Liver (tissue), 9 donors: ENCODE results near the gene KCNMB1. TPM values are rescaled to one million over a fixed set of nuclear protein-coding genes. Genes with fewer than 3 reads are reported as not detected.

Experiments used
- DNase-seq: peaks from one replicate; pipeline ENCODE4 v3.0.0-alpha.2; 2017; ENCODE audit warnings: low spot score
- H3K27ac ChIP-seq, 2 donors: one replicate each; pipeline ENCODE4 v1.7.0; 2013; ENCODE audit warnings: inconsistent platforms in 2 of 2, low read length in 2 of 2, control low read depth in 1 of 2, low read depth in 1 of 2, mild to moderate bottlenecking in 1 of 2
- H3K27me3 ChIP-seq, 4 donors: one replicate each; pipeline versions ENCODE4 v1.6.1 to v1.7.0; 2013; ENCODE audit warnings: low read length in 3 of 4, inconsistent platforms in 1 of 4, mild to moderate bottlenecking in 1 of 4, moderate library complexity in 1 of 4; ENCODE audit not compliant: control insufficient read depth in 4 of 4, insufficient read depth in 4 of 4
- H3K36me3 ChIP-seq, 4 donors: one replicate each; pipeline versions ENCODE4 v1.6.1 to v1.7.0; 2013; ENCODE audit warnings: low read length in 3 of 4, mild to moderate bottlenecking in 3 of 4, low read depth in 1 of 4, moderate library complexity in 1 of 4; ENCODE audit not compliant: control insufficient read depth in 4 of 4, insufficient read depth in 3 of 4
- H3K4me1 ChIP-seq, 4 donors: one replicate each; pipeline versions ENCODE4 v1.6.1 to v1.7.0; 2013; ENCODE audit warnings: low read length in 3 of 4, mild to moderate bottlenecking in 3 of 4, moderate library complexity in 1 of 4; ENCODE audit not compliant: control insufficient read depth in 4 of 4, insufficient read depth in 4 of 4
- H3K4me3 ChIP-seq, 3 donors: one replicate each; pipeline versions ENCODE4 v1.6.1 to v1.7.0; 2013; ENCODE audit warnings: low read length in 3 of 3, control low read depth in 1 of 3, low read depth in 1 of 3, mild to moderate bottlenecking in 1 of 3
- H3K9ac ChIP-seq, 2 donors: one replicate each; pipeline ENCODE4 v1.7.0; 2013; ENCODE audit warnings: low read length in 2 of 2, mild to moderate bottlenecking in 2 of 2, moderate library complexity in 2 of 2, control low read depth in 1 of 2, low read depth in 1 of 2
- H3K9me3 ChIP-seq, 4 donors: one replicate each; pipeline versions ENCODE4 v1.6.1 to v1.7.0; 2013; ENCODE audit warnings: low read length in 3 of 4; ENCODE audit not compliant: control insufficient read depth in 4 of 4
- EGR1 ChIP-seq, 2 donors: IDR thresholded peaks; 2 replicates each; pipeline ENCODE4 v1.6.1; 2016 to 2018; ENCODE audit warnings: antibody characterized with exemption in 2 of 2, low read depth in 2 of 2
- FOXA1 ChIP-seq: IDR thresholded peaks from 2 replicates; pipeline ENCODE4 v1.6.1; 2016; ENCODE audit warnings: antibody characterized with exemption
- FOXA2 ChIP-seq: IDR thresholded peaks from 2 replicates; pipeline ENCODE4 v1.6.1; 2016; ENCODE audit warnings: antibody characterized with exemption
- GABPA ChIP-seq, 2 donors: IDR thresholded peaks in 1 of 2; conservative IDR thresholded peaks in 1 of 2; 2 replicates each; pipeline ENCODE4 v1.6.1; 2016; ENCODE audit warnings: antibody characterized with exemption in 2 of 2, mild to moderate bottlenecking in 1 of 2, moderate library complexity in 1 of 2
- HNF4G ChIP-seq: IDR thresholded peaks from 2 replicates; pipeline ENCODE4 v1.6.1; 2016; ENCODE audit warnings: antibody characterized with exemption
- JUND ChIP-seq, 2 donors: IDR thresholded peaks; 2 replicates each; pipeline ENCODE4 v1.6.1; 2016; ENCODE audit warnings: antibody characterized with exemption in 2 of 2
- NR2F2 ChIP-seq: IDR thresholded peaks from 2 replicates; pipeline ENCODE4 v1.6.1; 2016; ENCODE audit warnings: antibody characterized with exemption
- RAD21 ChIP-seq, 2 donors: IDR thresholded peaks; 2 replicates each; pipeline ENCODE4 v1.6.1; 2016; ENCODE audit warnings: antibody characterized with exemption in 2 of 2, mild to moderate bottlenecking in 2 of 2
- SP1 ChIP-seq: IDR thresholded peaks from 2 replicates; pipeline ENCODE4 v1.6.1; 2018; ENCODE audit warnings: antibody characterized with exemption, mild to moderate bottlenecking
- TAF1 ChIP-seq: conservative IDR thresholded peaks from 2 replicates; pipeline ENCODE4 v1.6.1; 2016; ENCODE audit warnings: antibody characterized with exemption, mild to moderate bottlenecking
- YY1 ChIP-seq: IDR thresholded peaks from 2 replicates; pipeline ENCODE4 v1.6.1; 2016; ENCODE audit warnings: antibody characterized with exemption, mild to moderate bottlenecking
- WGBS: extraction: QIAGEN DNeasy Blood & Tissue Kit; methylation state at CpG from one replicate; pipeline ENCODE4 v1.1.7; 2013; 5-methylcytosine and 5-hydroxymethylcytosine counted together
- polyA plus RNA-seq, 2 donors: library from polyadenylated mRNA; stranded (reverse) in 1 of 2; unstranded in 1 of 2; fragments of 200-250 nt in 1 of 2; fragments of >200 nt in 1 of 2; fragmentation: Nextera tagmentation in 1 of 2; extraction: Ambion mirVana in 1 of 2; gene quantifications; one replicate each; pipeline versions ENCODE4 v1.2.1 to v1.2.3, GENCODE V29; 2013 to 2015
- total RNA-seq, 2 donors: library from RNA; depleted of rRNA; stranded (reverse); fragments of >200 nt; gene quantifications; one replicate each; pipeline ENCODE4 v1.2.3, GENCODE V29; 2014
- TF ChIP-seq, protein P1 (sequence below): IDR thresholded peaks from 2 replicates; pipeline ENCODE4 v1.6.1; 2016; ENCODE audit warnings: antibody characterized with exemption
- TF ChIP-seq, protein P2 (sequence below): IDR thresholded peaks from 2 replicates; pipeline ENCODE4 v1.6.1; 2016; ENCODE audit warnings: antibody characterized with exemption
- TF ChIP-seq, protein P3 (sequence below): IDR thresholded peaks from 2 replicates; pipeline ENCODE4 v1.6.1; 2016; ENCODE audit warnings: antibody characterized with exemption
- TF ChIP-seq, protein P4 (sequence below): fragments of 150-350 bp; IDR thresholded peaks from 2 replicates; pipeline ENCODE4 v1.5.1; 2017; ENCODE audit warnings: improper control_type of control experiment, low read depth, low read length; ENCODE audit not compliant: missing input control
- TF ChIP-seq, protein P5 (sequence below): IDR thresholded peaks from 2 replicates; pipeline ENCODE4 v1.6.1; 2016; ENCODE audit warnings: antibody characterized with exemption, mild to moderate bottlenecking
- donor health status: healthy.
- donor health status: healthy.
- donor health status: healthy.
- donor health status: healthy.
- donor health status: healthy.

Gene KCNMB1
- total and polyA plus RNA-seq, 4 donors: 0.04 to 0.31 (median 0.20) TPM

DNA sequence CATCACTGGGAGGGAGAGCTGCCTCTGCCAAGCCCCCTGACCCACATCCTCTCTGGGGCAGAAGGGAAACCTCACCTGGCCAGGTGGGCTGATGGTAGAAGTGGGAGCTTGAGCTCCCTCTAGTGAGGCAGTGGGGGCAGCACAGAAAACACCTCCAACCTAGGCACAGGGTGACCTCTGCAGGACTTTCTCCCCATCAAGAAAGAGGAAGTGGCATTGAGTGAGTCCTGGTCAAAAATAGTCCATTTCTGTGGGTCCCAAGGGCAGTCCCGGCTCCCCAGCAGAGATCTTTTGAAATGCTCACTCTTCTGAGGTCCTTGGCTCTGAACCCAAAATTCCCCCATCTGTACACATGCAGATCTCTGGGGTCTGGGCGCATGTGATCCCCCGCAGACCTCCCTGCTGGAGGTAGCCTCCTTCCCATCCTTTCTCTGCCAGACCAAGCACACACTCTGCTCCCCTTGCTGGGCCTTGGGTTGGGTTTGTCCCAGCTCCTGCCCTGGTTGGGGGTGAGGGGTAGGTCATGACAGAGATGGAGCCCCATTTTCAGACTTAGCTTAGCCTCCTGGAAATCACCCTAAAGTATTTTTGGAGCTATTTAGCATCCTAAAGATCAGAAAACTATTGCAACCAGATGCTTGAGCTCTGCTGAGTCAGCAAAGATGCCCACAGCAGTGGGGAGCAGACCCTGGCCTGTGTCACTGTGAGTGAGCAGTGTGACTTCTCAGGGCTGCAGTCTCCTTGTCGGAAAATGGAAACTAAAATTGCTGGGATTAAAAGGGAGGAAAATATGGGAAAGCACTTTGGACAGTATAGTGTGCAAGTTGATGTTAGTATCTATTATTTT, 50.0 kb downstream of the KCNMB1 start (continued):
- TF ChIP-seq, protein P1, sequence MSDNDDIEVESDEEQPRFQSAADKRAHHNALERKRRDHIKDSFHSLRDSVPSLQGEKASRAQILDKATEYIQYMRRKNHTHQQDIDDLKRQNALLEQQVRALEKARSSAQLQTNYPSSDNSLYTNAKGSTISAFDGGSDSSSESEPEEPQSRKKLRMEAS: no peak

DNA sequence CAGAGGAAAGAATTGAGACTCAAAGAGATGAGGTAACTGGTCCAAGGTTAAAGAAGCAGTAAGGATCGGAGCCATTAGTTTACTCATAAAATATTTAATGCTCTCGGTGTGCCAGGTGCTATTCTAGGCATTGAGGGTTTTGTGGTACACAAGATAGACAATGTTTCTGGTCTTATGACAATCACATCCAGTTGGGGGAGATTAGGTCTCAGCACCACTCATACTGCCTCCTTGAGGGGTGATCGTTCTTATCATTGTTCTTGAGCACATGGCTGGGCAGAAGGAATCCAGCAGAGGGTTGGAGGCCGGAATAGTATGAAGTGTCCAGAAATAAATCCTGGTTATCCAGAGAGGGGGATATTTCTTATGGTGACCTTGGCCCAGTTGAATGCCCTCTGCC, 50.9 kb downstream of the KCNMB1 start:
- Histone ChIP-seq H3K9me3 (no peaks in the 10 kb centered on the region), H3K9ac (no peak overlapping the region), H3K4me1 (no peaks in the 10 kb centered on the region), H3K27me3 (peaks cover 0 to 6% (median 0%) of the 10 kb centered on the region in 4 donors), H3K4me3 (no peak overlapping the region), H3K36me3 (no peaks in the 10 kb centered on the region), H3K27ac (no peak overlapping the region)
- TF ChIP-seq RAD21 (IDR thresholded peaks at IDR 0.05) (no peak), EGR1 (IDR thresholded peaks at IDR 0.05; ENCODE audit: low read depth in 2 of 2) (no peak), NR2F2 (no peak), FOXA2 (no peak)
- TF ChIP-seq, protein P2, sequence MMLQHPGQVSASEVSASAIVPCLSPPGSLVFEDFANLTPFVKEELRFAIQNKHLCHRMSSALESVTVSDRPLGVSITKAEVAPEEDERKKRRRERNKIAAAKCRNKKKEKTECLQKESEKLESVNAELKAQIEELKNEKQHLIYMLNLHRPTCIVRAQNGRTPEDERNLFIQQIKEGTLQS: no peak
- TF ChIP-seq, protein P1: no peak
- TF ChIP-seq, protein P3, sequence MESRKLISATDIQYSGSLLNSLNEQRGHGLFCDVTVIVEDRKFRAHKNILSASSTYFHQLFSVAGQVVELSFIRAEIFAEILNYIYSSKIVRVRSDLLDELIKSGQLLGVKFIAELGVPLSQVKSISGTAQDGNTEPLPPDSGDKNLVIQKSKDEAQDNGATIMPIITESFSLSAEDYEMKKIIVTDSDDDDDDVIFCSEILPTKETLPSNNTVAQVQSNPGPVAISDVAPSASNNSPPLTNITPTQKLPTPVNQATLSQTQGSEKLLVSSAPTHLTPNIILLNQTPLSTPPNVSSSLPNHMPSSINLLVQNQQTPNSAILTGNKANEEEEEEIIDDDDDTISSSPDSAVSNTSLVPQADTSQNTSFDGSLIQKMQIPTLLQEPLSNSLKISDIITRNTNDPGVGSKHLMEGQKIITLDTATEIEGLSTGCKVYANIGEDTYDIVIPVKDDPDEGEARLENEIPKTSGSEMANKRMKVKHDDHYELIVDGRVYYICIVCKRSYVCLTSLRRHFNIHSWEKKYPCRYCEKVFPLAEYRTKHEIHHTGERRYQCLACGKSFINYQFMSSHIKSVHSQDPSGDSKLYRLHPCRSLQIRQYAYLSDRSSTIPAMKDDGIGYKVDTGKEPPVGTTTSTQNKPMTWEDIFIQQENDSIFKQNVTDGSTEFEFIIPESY: no peak
- WGBS: 75% methylated on average over 4 of the region's 4 CpGs
- DNase-seq: no peak

DNA sequence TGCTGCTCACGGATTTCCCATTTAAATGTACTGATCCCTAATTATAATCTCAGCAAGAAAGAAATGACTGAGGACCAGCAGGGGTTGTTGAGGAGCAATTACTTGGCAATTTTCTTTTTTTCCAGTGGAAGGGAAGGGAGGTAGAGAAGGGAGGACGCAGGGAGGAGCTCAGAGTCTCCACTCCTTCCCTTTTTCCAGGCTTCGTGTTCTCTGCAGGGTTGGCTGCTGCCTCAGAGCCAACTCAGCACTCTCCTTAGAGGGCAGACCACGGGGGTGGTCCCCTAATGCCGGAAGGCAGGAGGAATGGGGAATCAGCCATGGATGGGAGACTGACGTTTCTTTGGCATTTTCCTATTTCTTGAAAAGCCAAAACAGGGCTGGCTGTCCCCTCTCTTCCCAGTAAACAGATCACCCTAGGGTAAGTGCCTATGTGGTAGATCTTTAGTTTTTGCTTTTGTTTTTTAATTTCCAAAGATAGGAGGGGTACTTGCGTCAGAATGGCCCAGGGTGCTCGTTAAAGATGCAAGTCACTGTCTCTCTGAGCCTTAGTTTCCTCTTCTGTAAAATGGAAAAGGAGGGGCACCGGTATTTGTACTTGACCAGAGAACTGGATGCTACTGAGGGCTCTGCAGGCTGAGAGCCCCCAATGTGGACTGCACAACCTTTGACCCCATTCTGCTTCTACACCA, 52.0 kb downstream of the KCNMB1 start:
- no peak for DNase-seq
- 58% methylated on average over 9 of the region's 9 CpGs for WGBS
- Histone ChIP-seq H3K36me3 (no peaks in the 10 kb centered on the region), H3K9ac (no peak overlapping the region), H3K27ac (no peak overlapping the region), H3K4me1 (no peaks in the 10 kb centered on the region), H3K27me3 (peaks cover 0 to 6% (median 0%) of the 10 kb centered on the region in 4 donors), H3K9me3 (no peaks in the 10 kb centered on the region), H3K4me3 (no peak overlapping the region)
- TF ChIP-seq JUND (IDR thresholded peaks at IDR 0.05) (no peak), NR2F2 (no peak), TAF1 (no peak), FOXA1 (no peak), EGR1 (IDR thresholded peaks at IDR 0.05; ENCODE audit: low read depth in 2 of 2) (no peak), RAD21 (IDR thresholded peaks at IDR 0.05) (no peak), YY1 (no peak), GABPA (IDR thresholded peaks at IDR 0.05 in 1 of 2, conservative IDR thresholded peaks at IDR 0.05 in 1 of 2) (no peak), HNF4G (no peak), SP1 (no peak), FOXA2 (no peak)
- TF ChIP-seq, protein P2: no peak
- TF ChIP-seq, protein P1: no peak
- TF ChIP-seq, protein P4, sequence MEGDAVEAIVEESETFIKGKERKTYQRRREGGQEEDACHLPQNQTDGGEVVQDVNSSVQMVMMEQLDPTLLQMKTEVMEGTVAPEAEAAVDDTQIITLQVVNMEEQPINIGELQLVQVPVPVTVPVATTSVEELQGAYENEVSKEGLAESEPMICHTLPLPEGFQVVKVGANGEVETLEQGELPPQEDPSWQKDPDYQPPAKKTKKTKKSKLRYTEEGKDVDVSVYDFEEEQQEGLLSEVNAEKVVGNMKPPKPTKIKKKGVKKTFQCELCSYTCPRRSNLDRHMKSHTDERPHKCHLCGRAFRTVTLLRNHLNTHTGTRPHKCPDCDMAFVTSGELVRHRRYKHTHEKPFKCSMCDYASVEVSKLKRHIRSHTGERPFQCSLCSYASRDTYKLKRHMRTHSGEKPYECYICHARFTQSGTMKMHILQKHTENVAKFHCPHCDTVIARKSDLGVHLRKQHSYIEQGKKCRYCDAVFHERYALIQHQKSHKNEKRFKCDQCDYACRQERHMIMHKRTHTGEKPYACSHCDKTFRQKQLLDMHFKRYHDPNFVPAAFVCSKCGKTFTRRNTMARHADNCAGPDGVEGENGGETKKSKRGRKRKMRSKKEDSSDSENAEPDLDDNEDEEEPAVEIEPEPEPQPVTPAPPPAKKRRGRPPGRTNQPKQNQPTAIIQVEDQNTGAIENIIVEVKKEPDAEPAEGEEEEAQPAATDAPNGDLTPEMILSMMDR: no peak
- TF ChIP-seq, protein P3: no peak
- TF ChIP-seq, protein P5, sequence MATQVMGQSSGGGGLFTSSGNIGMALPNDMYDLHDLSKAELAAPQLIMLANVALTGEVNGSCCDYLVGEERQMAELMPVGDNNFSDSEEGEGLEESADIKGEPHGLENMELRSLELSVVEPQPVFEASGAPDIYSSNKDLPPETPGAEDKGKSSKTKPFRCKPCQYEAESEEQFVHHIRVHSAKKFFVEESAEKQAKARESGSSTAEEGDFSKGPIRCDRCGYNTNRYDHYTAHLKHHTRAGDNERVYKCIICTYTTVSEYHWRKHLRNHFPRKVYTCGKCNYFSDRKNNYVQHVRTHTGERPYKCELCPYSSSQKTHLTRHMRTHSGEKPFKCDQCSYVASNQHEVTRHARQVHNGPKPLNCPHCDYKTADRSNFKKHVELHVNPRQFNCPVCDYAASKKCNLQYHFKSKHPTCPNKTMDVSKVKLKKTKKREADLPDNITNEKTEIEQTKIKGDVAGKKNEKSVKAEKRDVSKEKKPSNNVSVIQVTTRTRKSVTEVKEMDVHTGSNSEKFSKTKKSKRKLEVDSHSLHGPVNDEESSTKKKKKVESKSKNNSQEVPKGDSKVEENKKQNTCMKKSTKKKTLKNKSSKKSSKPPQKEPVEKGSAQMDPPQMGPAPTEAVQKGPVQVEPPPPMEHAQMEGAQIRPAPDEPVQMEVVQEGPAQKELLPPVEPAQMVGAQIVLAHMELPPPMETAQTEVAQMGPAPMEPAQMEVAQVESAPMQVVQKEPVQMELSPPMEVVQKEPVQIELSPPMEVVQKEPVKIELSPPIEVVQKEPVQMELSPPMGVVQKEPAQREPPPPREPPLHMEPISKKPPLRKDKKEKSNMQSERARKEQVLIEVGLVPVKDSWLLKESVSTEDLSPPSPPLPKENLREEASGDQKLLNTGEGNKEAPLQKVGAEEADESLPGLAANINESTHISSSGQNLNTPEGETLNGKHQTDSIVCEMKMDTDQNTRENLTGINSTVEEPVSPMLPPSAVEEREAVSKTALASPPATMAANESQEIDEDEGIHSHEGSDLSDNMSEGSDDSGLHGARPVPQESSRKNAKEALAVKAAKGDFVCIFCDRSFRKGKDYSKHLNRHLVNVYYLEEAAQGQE: no peak
